GM12872 (cell line): Measurements from ENCODE around the gene ZCCHC8.
A peak's percentile ranks its signal among the peaks of the same experiment; 100 is the strongest.

ENCODE experiments used
- CTCF ChIP-seq: IDR thresholded peaks from 3 replicates; pipeline ENCODE4 v1.5.1; 2011; ENCODE audit warnings: low read depth, mild to moderate bottlenecking, low read length, moderate library complexity; ENCODE audit not compliant: insufficient read depth

Gene ZCCHC8

GRCh38 chr12:122427403-122427802 lies 73.3 kb downstream of the ZCCHC8 start:
- no peak for TF ChIP-seq CTCF

- TF ChIP-seq CTCF: no peak
Measured at GRCh38 chr12:122423258-122424165, 77.2 kb downstream of the ZCCHC8 start.

- no peak for TF ChIP-seq CTCF
Measured at GRCh38 chr12:122422730-122423257, 77.9 kb downstream of the ZCCHC8 start.

GRCh38 chr12:122421821-122422729 lies 78.7 kb downstream of the ZCCHC8 start, which contains the start of gene CLIP1:
TSS of gene CLIP1 (minus strand) at chr12:122422669. CDS start at chr12:122380452, 42,217 bp downstream.
- peak; percentile 48 for TF ChIP-seq CTCF
